Measurements from ENCODE around the gene CD63.

The CD63 gene

DNA sequence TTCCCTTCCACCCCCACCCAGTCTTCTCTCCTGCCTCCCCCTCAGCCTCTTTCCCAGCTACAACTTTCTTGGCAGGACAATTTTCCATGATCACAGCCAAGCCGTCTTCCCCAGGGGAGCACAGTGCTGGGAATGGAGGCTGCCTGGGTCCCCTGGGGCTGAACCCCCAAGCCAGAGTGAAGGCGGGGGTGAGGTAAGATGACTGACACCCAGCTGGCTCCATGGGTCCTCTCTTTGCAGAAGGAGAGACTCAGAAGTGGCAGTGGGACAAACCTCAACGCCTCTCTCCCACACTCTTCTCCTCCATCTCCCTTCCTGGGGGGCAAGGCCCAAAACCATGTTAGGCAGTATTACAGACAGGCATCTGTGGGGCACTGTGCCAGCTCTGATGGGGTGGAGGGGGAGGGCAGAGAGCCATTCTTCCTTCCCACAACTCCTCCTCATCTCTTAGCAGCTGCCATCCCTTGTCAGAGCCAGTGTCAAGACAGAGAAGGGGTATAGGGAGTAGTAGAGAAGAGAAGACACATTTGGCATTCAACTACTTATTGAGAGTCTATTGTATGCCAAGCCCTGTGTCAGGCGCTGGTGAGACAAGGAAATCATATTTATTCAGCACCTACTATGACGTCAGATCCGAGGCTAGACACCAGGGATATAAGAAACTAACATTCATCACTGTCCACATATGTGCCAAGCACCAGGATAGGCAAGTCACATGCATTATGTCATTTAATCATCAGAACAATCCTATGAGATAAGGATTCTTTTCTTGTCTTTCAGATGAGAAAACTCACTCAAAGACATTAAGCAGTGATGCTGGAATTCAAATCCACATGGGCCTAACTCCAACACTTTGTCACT is 24.7 kb downstream of the CD63 start:
- DNase-seq: peak; percentile 59

GRCh38 chr12:55703288-55703687 is 25.5 kb downstream of the CD63 start:
- no peak for DNase-seq

DNA sequence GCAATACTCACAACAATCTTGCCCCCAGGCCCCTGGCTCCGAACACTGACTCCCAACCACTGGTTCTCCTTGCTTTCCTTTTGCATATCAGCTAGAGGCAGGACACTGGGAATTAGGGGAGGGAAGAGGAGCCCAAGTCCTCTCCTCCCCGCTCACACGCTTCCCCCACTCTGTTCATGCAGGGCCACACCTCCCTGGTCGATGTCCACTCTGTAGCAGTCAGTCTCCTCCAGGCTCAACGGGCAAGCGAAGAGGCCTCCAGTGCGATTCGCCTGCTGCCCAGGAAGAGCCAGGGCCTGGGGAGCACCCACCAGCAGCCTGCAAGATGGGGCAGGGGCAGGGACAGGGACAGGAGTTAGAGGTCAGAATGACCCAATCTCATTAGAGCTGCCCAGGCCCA is 25.9 kb downstream of the CD63 start:
- no peak for DNase-seq

DNA sequence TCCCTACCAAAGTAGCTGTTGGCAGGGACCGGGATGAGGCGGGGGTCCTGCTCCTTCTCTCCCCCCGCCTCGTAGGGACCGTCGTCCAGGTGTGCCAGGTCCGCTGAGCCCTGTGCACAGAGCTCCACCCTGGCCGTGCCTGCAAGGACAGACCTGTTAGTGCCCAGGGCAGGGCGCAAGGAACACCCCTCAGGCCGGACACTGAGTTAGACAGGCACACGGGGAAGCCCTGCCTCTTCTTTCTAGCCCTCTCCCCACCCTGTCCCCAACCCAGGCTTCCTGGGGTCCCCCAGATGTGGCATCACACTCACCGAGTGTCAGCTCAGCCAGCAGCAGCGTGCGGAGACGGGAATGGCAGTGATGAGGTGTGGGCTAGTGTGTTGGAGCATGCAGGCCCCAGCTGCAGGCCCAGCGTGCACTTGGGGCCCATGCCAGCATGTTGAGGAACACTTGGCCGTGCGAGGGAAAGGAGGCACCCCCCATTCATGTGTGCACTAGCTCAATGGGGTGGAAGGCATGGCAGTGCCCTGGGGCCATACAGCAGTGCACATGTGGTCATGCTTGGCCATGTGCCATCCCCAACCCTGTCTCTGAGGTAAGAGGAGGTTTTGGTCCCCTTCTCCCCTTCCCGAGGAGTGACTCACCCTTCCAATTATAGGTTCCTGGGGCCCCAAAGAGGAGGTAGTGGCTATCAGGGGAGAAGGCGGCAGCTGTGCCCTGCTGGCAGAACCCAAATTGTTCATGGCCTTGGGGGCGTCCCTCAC is 28.4 kb downstream of the CD63 start:
- DNase-seq: peak; percentile 90

DNA sequence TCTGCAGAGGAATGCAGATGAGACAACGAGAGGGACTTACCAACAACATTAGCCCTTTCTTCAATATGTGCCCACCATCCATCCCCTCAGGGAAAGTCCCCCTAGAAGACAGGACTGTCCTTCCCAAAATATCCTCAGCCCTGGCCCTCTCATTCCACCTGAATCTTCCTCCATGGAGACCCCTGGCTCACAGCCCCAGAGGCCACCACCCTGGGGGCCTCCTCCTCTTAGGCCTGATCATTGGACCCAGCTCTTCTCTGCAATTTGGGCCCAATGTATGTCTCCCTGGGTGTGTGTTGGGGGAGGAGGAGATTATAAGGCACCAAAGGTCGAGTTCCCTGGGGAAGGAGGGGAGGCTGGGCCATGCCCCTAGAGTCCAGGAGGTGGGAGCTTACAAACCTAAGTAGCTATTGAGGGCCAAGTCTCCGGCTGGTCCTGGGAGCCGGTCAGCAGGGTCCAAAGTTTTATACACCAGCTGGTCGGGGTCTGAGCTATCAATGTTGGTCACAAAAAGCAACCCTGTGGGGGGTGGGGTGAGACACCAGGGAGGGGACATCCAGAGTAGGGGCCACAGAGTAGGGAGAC is 29.2 kb downstream of the CD63 start:
- DNase-seq: no peak

- no peak for DNase-seq
These were observed 29.8 kb downstream of the CD63 start for GRCh38 chr12:55698965-55699364.

- DNase-seq: no peak
These were observed 30.4 kb downstream of the CD63 start for GRCh38 chr12:55698241-55698955.

DNA sequence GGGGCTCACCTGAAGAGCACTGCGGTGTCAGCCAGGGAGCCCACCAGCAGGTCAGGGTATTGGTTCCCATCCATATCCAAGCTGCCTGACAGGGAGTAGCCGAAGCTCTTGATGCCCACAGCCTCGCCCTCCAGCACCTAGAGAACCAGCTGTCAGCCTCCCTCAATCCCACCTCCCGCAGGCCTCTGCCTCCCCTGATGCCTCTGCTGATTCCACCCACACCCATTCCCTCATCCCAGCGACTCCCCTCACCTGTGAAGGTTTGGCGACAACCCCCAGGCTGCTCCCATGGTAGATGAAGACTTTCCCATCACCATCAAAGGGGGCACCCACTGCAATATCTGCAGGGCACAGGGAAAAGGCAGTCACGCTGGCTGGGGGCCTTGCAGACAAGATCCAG is 31.1 kb downstream of the CD63 start:
- DNase-seq: no peak

- DNase-seq: no peak
These were observed 31.9 kb downstream of the CD63 start for GRCh38 chr12:55696796-55697462.

GRCh38 chr12:55696141-55696540 is 32.7 kb downstream of the CD63 start:
- DNase-seq: no peak

- DNase-seq: no peak
These were observed 33.5 kb downstream of the CD63 start for GRCh38 chr12:55695349-55695748.

DNA sequence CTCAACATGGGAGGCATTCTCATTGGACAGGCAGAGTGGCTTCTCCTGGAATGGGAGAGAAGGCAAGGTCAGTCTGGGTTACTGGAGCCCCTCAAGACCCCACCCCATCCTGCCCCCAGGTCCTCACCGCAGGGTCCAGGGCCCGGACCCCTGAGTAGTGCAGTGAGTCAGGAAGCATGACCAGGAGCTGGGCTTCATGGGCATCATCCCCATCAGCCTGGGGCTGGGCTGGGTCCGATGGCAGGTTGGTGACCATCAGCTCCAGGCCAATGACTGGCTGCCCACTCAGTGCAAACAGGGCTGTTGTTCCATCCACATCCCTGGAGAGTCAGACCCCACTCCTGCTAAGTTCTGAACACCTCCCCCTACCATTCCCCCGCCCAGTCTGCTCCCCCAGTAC is 34.2 kb downstream of the CD63 start:
- DNase-seq: no peak

DNA sequence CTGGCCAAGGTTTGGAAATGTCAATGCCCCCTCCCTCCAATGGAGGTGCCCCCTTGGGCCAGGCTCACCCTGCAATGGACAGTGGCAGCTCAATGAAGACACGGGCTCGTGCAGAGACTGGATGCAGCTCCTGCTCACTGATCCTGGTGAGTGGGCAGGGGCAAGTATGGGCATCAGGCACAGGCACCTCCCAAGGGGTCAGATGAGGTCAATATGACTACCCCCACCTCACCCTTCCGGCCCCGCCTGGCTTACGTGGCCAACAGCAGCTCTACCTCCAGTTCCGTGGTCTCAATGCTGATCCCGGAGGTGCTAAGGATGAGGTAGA is 34.7 kb downstream of the CD63 start:
- no peak for DNase-seq

DNA sequence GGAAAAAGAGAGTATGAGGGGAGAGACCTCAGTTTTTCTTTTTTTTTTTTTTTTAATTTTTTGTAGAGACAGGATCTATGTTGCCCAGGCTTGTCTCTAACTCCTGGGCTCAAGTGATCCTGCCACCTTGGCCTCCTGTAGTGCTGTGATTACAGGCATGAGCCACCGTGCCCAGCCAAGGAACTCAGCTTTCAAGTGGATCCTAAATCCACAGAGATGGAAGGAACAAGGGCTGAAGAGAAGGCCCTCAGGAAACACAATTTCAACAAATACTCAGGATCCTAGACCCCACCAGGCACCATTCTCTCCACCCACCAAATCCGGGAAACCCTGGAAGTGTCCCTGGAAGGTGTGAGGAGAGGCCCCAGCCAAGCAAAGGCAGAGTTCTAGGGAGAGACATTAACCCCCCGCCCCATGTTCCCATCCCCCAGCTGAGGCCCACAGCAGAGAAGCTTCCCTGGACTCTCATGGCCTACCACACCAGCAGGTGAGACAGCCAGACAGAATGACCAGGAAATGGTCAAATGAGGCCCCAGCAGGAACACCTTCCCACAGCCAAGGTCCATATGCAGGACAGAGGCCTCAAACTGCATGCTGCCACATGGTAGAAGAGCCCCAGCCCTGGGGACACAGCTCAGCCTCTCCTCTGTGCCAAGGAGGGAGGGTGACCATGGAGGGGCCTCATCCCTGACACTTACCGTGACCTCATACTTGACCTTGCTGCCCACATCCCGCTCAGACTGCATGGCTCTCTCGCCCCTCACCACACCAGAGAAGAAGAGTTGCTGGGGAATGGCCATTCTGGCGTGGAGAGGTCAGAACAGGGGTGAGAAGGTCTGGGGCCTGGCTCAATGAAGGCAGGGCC is 35.3 kb downstream of the CD63 start:
- DNase-seq: no peak

- DNase-seq: no peak
These were observed 36.0 kb downstream of the CD63 start for GRCh38 chr12:55692631-55693322.

GRCh38 chr12:55688716-55689655 is 39.8 kb downstream of the CD63 start:
- DNase-seq: no peak

DNA sequence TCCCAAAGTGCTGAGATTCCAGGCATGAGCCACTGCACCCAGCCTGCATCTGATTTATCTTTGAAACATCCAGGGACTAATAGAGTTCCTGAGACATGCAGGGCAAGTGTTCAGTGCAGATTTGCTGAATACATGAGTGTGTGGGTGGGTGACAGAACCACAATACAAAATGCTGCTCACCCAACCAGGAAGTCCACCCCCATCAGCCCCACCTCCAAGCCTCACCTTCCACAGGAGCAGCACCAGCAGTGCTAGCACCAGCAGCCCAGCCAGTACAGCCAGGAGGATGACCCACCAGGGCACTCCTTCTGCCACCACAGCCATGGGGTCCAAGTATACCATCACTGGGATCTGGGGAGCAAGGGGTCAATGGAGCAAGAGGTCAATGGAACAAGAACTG is 41.1 kb downstream of the CD63 start:
- no peak for DNase-seq

DNA sequence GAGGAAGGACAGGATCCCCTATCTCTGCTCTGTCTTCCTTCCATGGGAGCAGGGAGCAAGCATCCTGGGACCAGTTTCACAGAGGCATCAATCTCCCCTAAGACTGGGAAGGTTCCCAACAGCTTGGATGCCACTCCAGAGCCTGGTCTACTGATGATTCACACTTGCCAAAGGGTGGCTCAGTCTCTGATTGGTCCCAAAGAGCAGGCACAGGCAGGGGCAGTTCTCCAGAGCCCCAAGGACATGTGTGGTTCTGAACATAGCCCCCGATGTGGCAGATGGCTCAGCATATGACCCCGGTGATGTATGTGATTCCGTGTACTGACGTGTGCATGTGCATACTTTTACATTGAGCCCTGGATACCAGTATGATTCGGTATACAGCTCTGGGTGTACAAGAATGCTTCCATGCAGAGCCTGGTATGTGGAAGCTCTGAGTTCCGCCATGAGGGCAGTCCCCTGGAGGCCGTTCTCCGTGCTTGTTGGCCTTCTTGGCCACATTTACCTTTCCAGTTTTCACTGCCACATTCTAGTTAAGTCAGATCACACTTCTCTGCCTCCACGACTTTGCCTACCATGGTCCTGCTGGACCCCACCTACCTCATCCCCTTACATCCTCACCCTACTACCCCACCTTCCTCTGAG is 42.3 kb downstream of the CD63 start:
- DNase-seq: no peak

DNA sequence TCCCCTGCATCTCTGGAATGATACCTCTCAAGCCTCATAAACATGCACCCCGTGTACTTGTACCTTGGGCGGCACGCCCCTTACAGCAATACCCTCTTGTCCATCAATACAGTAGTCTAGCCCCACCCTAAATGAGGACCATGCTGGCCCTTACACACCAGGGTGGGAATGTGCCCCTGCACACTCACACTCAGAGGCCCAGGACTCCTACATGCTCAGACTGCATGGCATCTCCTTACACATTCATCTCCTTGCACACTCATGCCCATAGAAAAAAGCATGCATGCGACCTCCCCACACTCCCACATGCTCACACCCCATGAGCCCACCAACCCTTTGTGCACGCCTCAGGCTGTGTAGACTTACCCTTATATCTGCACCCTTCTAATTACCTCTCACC is 43.1 kb downstream of the CD63 start:
- no peak for DNase-seq

Data from NCI-H69 (cell line).